Naive thymus-derived CD4-positive, alpha-beta T cell (primary cell): Measurements from ENCODE around the gene VPS26C. TPM values are rescaled to one million over a fixed set of nuclear protein-coding genes. Genes with fewer than 3 reads are reported as not detected.

ENCODE experiments used
- ATAC-seq: fragments of 150-1000 bp; cut with Tn5 transposase; 2 replicates; pipeline ENCODE4 v1.10.0; 2021; ENCODE audit warnings: mild to moderate bottlenecking, moderate library complexity
- CTCF ChIA-PET: fragments of 350-600 bp; sonication (Branson Sonifier 250); formaldehyde crosslinking; loops from one replicate; lab custom pipeline; 2021; ENCODE audit warnings: antibody characterized with exemption; lab: Charles Lee
- POLR2A ChIA-PET: fragments of 350-600 bp; sonication (Branson Sonifier 250); formaldehyde crosslinking; loops from one replicate; lab custom pipeline; 2021; ENCODE audit warnings: antibody characterized with exemption, inconsistent platforms; lab: Charles Lee
- DNase-seq, 9 donors: peaks; one replicate each; pipeline versions ENCODE4 v3.0.0 to v3.0.0-alpha.2; 2020 to 2022; ENCODE audit warnings: mixed read lengths in 1 of 9
- H3K27ac ChIP-seq: one replicate; pipeline ENCODE4 v1.7.0; 2013; ENCODE audit warnings: mild to moderate bottlenecking, low read depth, low read length, moderate library complexity
- H3K27me3 ChIP-seq, 2 donors: one replicate each; pipeline ENCODE4 v1.7.0; 2013; ENCODE audit warnings: low read length in 2 of 2, mild to moderate bottlenecking in 2 of 2, moderate library complexity in 2 of 2; ENCODE audit not compliant: control insufficient read depth in 2 of 2, insufficient read depth in 2 of 2
- H3K36me3 ChIP-seq, 3 experiments: 1 replicate in 2 of 3; 2 replicates in 1 of 3; pipeline ENCODE4 v1.7.0; 2013; ENCODE audit warnings: low read length in 3 of 3, mild to moderate bottlenecking in 3 of 3, moderate library complexity in 1 of 3; ENCODE audit not compliant: insufficient read depth in 3 of 3, control insufficient read depth in 2 of 3
- H3K4me1 ChIP-seq, 2 donors: one replicate each; pipeline ENCODE4 v1.7.0; 2013; ENCODE audit warnings: low read length in 2 of 2, mild to moderate bottlenecking in 2 of 2, moderate library complexity in 1 of 2; ENCODE audit not compliant: control insufficient read depth in 2 of 2, insufficient read depth in 2 of 2
- H3K4me3 ChIP-seq: 2 replicates; pipeline ENCODE4 v1.7.0; 2013; ENCODE audit warnings: mild to moderate bottlenecking, low read length
- H3K9me3 ChIP-seq, 3 experiments: 1 replicate in 2 of 3; 2 replicates in 1 of 3; pipeline ENCODE4 v1.7.0; 2013; ENCODE audit warnings: low read length in 3 of 3; ENCODE audit not compliant: control insufficient read depth in 2 of 3
- H3K27ac Mint-ChIP-seq, 9 donors: one replicate each; pipeline ENCODE4 v1.8.0; 2020 to 2022; ENCODE audit warnings: mixed read lengths in 9 of 9, mild to moderate bottlenecking in 8 of 9, moderate library complexity in 5 of 9, inconsistent platforms in 2 of 9
- H3K27me3 Mint-ChIP-seq, 5 donors: one replicate each; pipeline ENCODE4 v1.8.0; 2021 to 2022; ENCODE audit warnings: mixed read lengths in 5 of 5, mild to moderate bottlenecking in 1 of 5
- H3K36me3 Mint-ChIP-seq, 5 donors: one replicate each; pipeline ENCODE4 v1.8.0; 2020 to 2022; ENCODE audit warnings: mixed read lengths in 5 of 5, mild to moderate bottlenecking in 3 of 5, inconsistent platforms in 1 of 5
- H3K4me1 Mint-ChIP-seq, 7 donors: one replicate each; pipeline ENCODE4 v1.8.0; 2020 to 2022; ENCODE audit warnings: mixed read lengths in 7 of 7, mild to moderate bottlenecking in 3 of 7, inconsistent platforms in 1 of 7
- H3K4me3 Mint-ChIP-seq, 10 donors: one replicate each; pipeline ENCODE4 v1.8.0; 2020 to 2022; ENCODE audit warnings: mild to moderate bottlenecking in 10 of 10, mixed read lengths in 10 of 10, moderate library complexity in 6 of 10, inconsistent platforms in 2 of 10
- H3K9me3 Mint-ChIP-seq, 11 donors: one replicate each; pipeline ENCODE4 v1.8.0; 2020 to 2022; ENCODE audit warnings: mixed read lengths in 11 of 11, mild to moderate bottlenecking in 4 of 11, inconsistent platforms in 1 of 11, moderate library complexity in 1 of 11
- intact Hi-C, 2 donors: fragments of 100-400 bp; cut with micrococcal nuclease; formaldehyde crosslinking; loops; one replicate each; pipeline ENCODE4 v1.15.1; 2023
- polyA plus RNA-seq, 2 donors: library from polyadenylated mRNA; unstranded; fragments of 300-500 nt; fragmentation: Illumina TruSeq; gene quantifications; one replicate each; pipeline ENCODE4 v1.2.3, GENCODE V29; 2021
- total RNA-seq, 6 experiments: library from RNA in 5 of 6; stranded (reverse) in 5 of 6; gene quantifications; 1 replicate in 5 of 6; 2 replicates in 1 of 6; pipeline ENCODE4 v1.2.3 and lab custom pipeline; 2021 to 2026

VPS26C gene
- total and polyA plus RNA-seq, 7 experiments from 2014 or later = 46.8 to 83.5 (median 77.7) TPM

DNA sequence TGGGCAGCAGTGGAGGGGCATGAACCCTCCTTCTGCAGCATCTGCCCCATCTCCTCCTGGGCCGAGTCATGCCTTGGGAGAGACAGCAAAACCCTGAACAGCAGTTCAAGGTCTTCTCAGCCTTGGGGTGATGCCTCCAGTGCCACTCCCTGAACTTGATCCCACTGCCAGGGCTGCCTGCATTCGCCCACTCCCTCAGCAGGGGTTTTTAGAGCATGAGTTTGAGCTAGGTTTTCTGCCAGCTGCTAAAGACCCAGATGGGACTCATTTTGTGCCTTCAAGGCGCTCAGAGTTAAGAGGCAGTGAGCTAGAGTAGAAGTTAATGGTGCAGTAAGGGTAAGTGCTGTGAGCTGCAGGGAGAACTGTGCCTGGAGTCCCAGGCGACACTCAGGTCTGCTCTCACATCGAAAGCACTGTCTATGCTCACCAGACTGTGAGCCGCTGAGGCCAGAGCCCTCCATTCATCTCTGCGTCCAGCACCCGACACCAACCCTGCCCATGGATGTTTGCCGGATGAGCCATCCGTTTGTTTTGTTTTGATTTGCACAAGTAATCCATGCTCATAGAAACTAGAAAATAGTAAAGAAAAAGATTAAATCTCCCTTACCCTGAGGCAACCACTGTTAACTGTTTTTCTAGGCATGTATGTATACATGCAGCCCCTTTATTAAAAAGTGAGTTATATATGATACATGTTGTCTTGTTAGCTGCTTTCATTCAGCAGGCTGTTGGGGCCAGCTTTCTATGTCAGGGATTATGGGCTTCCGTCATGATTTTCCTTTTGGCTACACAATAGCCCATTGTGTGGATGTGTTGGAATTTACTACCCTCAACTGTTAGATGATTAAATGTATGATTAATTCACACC is 67.8 kb downstream of the VPS26C start:
- Histone ChIP-seq H3K9me3 (no peaks in the 10 kb centered on the region), H3K36me3 (peaks cover 5 to 77% (median 18%) of the 10 kb centered on the region in 3 experiments), H3K4me1 (no peaks in the 10 kb centered on the region), H3K27ac (no peak overlapping the region), H3K27me3 (no peaks in the 10 kb centered on the region), H3K4me3 (no peak overlapping the region)
- no peaks in the 10 kb centered on the region for H3K27me3 Mint-ChIP-seq
- intact Hi-C loops = no loop called here
- DNase-seq = no peak
- peaks cover 0 to 2% (median 0%) of the 10 kb centered on the region in 11 donors for H3K9me3 Mint-ChIP-seq
- ATAC-seq = no peak
- peaks cover 17 to 67% (median 39%) of the 10 kb centered on the region in 5 donors for H3K36me3 Mint-ChIP-seq
- ChIA-PET POLR2A (no interaction called here), CTCF (no interaction called here)
- H3K4me1 Mint-ChIP-seq = peaks cover 0 to 2% (median 0%) of the 10 kb centered on the region in 7 donors
- peak overlapping the region in 1 of 9 donors; percentile 48 for H3K27ac Mint-ChIP-seq
- H3K4me3 Mint-ChIP-seq = no peak overlapping the region

DNA sequence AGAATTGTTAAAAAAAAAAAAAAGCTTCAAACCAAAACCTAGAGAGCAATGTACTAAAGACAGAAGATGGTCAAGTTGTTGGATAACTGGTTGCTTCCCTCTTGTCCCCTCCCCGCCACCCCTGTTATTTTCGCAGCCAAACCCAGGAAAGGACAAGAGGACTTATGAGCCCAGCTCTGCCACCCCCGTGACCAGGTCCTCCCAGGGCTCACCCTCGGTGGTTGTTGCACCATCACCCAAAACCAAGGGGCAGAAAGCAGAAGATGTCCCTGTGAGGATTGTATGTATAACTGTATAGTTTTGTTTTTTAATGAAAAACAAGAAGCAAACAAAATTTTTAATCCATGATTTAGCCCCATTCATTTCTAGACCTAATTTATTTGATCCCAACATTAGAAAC is 69.4 kb downstream of the VPS26C start:
- H3K9me3 ChIP-seq = no peaks in the 10 kb centered on the region
- Mint-ChIP-seq H3K27me3 (no peaks in the 10 kb centered on the region), H3K36me3 (peaks cover 15 to 67% (median 32%) of the 10 kb centered on the region in 5 donors), H3K4me3 (no peak overlapping the region), H3K4me1 (peaks cover 0 to 2% (median 0%) of the 10 kb centered on the region in 7 donors), H3K27ac (no peak overlapping the region), H3K9me3 (peaks cover 0 to 2% (median 0%) of the 10 kb centered on the region in 11 donors)
- ATAC-seq (no peak), DNase-seq (no peak)
- intact Hi-C loops = no loop called here
- H3K4me3 ChIP-seq = no peak overlapping the region
- no peak overlapping the region for H3K27ac ChIP-seq
- H3K36me3 ChIP-seq = peaks cover 9 to 85% (median 26%) of the 10 kb centered on the region in 3 experiments
- H3K4me1 ChIP-seq = no peaks in the 10 kb centered on the region
- no peaks in the 10 kb centered on the region for H3K27me3 ChIP-seq
- CTCF ChIA-PET = no interaction called here
- POLR2A ChIA-PET = no interaction called here

DNA sequence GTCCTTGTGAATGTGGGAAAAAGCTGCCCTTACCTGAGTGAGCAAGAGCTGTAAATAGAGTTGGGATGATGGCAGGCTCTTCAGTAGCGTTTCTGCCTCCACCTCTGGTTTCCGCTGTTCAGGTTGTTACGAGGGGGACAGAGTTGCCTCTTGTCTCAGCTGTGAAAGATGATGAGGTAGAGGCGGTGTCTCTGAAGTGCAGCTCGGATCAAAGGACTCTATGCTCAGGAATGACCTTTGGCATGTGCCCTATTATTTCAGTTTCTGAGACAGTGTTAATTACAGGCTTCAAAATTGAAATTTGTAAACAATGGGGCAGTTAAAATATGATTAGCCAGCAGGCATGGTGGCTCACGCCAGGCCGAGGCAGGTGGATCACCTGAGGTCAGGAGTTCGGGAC is 70.3 kb downstream of the VPS26C start:
- Histone ChIP-seq H3K4me3 (no peak overlapping the region), H3K27me3 (no peaks in the 10 kb centered on the region), H3K27ac (no peak overlapping the region), H3K9me3 (no peaks in the 10 kb centered on the region), H3K36me3 (peaks cover 9 to 82% (median 26%) of the 10 kb centered on the region in 3 experiments), H3K4me1 (no peaks in the 10 kb centered on the region)
- Mint-ChIP-seq H3K9me3 (peaks cover 0 to 2% (median 0%) of the 10 kb centered on the region in 11 donors), H3K4me3 (no peak overlapping the region), H3K36me3 (peaks cover 11 to 68% (median 27%) of the 10 kb centered on the region in 5 donors), H3K27me3 (no peaks in the 10 kb centered on the region), H3K27ac (no peak overlapping the region), H3K4me1 (peaks cover 0 to 3% (median 0%) of the 10 kb centered on the region in 7 donors)
- no peak for DNase-seq
- POLR2A ChIA-PET = interaction anchor here (0.6 kb wide), 1 partner anchor 12 kb away, joined by 4 read pairs; no protein-coding TSS in a partner anchor
- no peak for ATAC-seq
- CTCF ChIA-PET = interaction anchor here (0.6 kb wide), 1 partner anchor 22 kb away, joined by 5 read pairs; no protein-coding TSS in a partner anchor
- intact Hi-C loops = no loop called here

DNA sequence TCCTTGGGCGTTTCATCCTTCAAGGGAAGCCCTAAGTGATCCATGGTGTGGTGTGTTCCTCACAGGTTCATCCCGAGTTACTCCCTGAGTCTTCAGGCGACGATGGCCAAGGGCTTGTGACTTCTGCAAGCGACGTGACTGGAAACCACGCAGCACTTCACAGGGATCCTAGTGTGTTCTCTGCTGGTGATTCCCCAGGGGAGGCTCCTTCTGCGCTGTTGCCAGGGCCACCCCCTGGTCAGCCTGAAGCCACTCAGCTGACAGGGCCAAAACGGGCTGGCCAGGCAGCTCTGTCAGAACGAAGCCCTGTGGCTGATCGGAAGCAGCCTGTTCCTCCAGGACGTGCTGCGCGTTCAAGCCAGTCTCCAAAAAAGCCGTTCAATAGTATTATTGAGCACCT is 71.5 kb downstream of the VPS26C start:
- H3K4me1 ChIP-seq = no peaks in the 10 kb centered on the region
- H3K4me3 Mint-ChIP-seq = no peak overlapping the region
- H3K4me3 ChIP-seq = no peak overlapping the region
- ChIA-PET POLR2A (no interaction called here), CTCF (interaction anchor here (0.5 kb wide), 1 partner anchor 196 kb away, joined by 3 read pairs; no protein-coding TSS in a partner anchor)
- ATAC-seq (no peak), DNase-seq (no peak)
- H3K27me3 ChIP-seq = no peaks in the 10 kb centered on the region
- no peaks in the 10 kb centered on the region for H3K9me3 ChIP-seq
- H3K4me1 Mint-ChIP-seq = peaks cover 0 to 5% (median 0%) of the 10 kb centered on the region in 7 donors
- no peak overlapping the region for H3K27ac Mint-ChIP-seq
- no peaks in the 10 kb centered on the region for H3K27me3 Mint-ChIP-seq
- H3K36me3 ChIP-seq = peaks cover 9 to 73% (median 26%) of the 10 kb centered on the region in 3 experiments
- intact Hi-C loops = no loop called here
- H3K9me3 Mint-ChIP-seq = peaks cover 0 to 2% (median 0%) of the 10 kb centered on the region in 11 donors
- H3K36me3 Mint-ChIP-seq = peaks cover 12 to 69% (median 24%) of the 10 kb centered on the region in 5 donors
- no peak overlapping the region for H3K27ac ChIP-seq

DNA sequence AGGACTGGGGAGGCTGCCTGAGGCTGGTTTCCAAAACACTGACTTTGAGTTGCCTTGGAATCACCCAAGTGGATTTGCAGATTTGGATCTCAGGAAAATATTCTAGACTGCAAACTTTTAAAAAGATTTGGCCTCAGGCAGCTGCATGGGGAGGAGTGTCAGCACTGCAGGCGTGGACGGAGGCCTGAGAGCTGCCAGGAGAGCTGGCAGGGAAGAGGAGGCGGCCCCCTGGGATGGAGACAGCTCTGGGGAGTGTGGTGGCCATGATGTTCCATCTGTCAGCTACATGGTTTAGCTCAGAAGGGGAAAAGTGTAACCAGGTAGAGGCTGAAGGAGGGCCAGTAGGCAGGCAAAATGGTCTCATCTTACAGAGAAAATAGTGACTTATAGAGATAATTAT is 72.1 kb downstream of the VPS26C start:
- ATAC-seq = no peak
- intact Hi-C loops = no loop called here
- Histone ChIP-seq H3K9me3 (no peaks in the 10 kb centered on the region), H3K27me3 (no peaks in the 10 kb centered on the region), H3K36me3 (peaks cover 9 to 73% (median 26%) of the 10 kb centered on the region in 3 experiments), H3K4me1 (no peaks in the 10 kb centered on the region), H3K4me3 (no peak overlapping the region), H3K27ac (no peak overlapping the region)
- peaks cover 12 to 69% (median 26%) of the 10 kb centered on the region in 5 donors for H3K36me3 Mint-ChIP-seq
- H3K4me1 Mint-ChIP-seq = peaks cover 0 to 5% (median 0%) of the 10 kb centered on the region in 7 donors
- ChIA-PET POLR2A (no interaction called here), CTCF (interaction anchor here (0.5 kb wide), 1 partner anchor 196 kb away, joined by 3 read pairs; no protein-coding TSS in a partner anchor)
- H3K4me3 Mint-ChIP-seq = no peak overlapping the region
- peaks cover 0 to 2% (median 0%) of the 10 kb centered on the region in 11 donors for H3K9me3 Mint-ChIP-seq
- DNase-seq = no peak
- H3K27ac Mint-ChIP-seq = peak overlapping the region in 2 of 9 donors; percentile 10 to 44
- H3K27me3 Mint-ChIP-seq = no peaks in the 10 kb centered on the region

DNA sequence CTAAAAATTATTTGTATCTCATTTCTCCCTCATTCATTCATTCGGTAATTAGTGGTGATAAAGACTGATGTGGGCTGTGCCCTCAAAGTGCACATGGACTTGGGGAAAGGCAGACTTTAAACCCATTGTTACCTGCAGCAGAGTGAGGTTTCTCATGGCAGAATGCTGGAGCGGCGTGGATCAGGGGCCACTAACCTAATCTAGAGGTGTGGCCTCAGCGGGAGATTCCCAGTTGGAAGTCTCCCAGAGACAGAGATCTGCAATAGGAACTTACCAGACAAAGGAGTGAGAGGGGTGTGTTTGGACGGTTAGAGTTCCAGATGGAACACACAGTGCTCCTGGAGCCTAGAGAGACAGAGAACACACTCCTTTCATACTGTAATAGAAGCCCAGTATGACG is 73.5 kb downstream of the VPS26C start:
- H3K4me1 ChIP-seq = no peaks in the 10 kb centered on the region
- no peak for DNase-seq
- H3K27ac ChIP-seq = no peak overlapping the region
- peaks cover 0 to 5% (median 0%) of the 10 kb centered on the region in 7 donors for H3K4me1 Mint-ChIP-seq
- peaks cover 0 to 2% (median 0%) of the 10 kb centered on the region in 11 donors for H3K9me3 Mint-ChIP-seq
- no peaks in the 10 kb centered on the region for H3K27me3 ChIP-seq
- H3K27ac Mint-ChIP-seq = peak overlapping the region in 1 of 9 donors; percentile 51
- no peak overlapping the region for H3K4me3 Mint-ChIP-seq
- intact Hi-C loops = no loop called here
- H3K36me3 Mint-ChIP-seq = peaks cover 12 to 66% (median 25%) of the 10 kb centered on the region in 5 donors
- no peaks in the 10 kb centered on the region for H3K9me3 ChIP-seq
- POLR2A ChIA-PET = no interaction called here
- H3K4me3 ChIP-seq = no peak overlapping the region
- CTCF ChIA-PET = interaction anchor here (0.6 kb wide), 2 partner anchors 480 to 1055 kb away, joined by 5 to 6 read pairs; no protein-coding TSS in a partner anchor
- H3K27me3 Mint-ChIP-seq = no peaks in the 10 kb centered on the region
- H3K36me3 ChIP-seq = peaks cover 4 to 71% (median 20%) of the 10 kb centered on the region in 3 experiments
- no peak for ATAC-seq
